Muscle layer of duodenum (tissue), 2 donors: ENCODE results near the gene THRB.

Experiments used
- H3K27ac ChIP-seq: one replicate; pipeline ENCODE4 v1.7.0; 2013; ENCODE audit warnings: mild to moderate bottlenecking, low read length
- H3K27me3 ChIP-seq: one replicate; pipeline ENCODE4 v1.7.0; 2013; ENCODE audit warnings: low read depth, mild to moderate bottlenecking, control low read depth, low read length
- H3K36me3 ChIP-seq, 2 donors: one replicate each; pipeline ENCODE4 v1.7.0; 2013; ENCODE audit warnings: low read length in 2 of 2, control low read depth in 1 of 2, mild to moderate bottlenecking in 1 of 2; ENCODE audit not compliant: insufficient read depth in 2 of 2, control insufficient read depth in 1 of 2
- H3K4me1 ChIP-seq, 2 donors: one replicate each; pipeline ENCODE4 v1.7.0; 2013; ENCODE audit warnings: low read length in 2 of 2, mild to moderate bottlenecking in 2 of 2, control low read depth in 1 of 2, moderate library complexity in 1 of 2; ENCODE audit not compliant: insufficient read depth in 2 of 2, control insufficient read depth in 1 of 2
- H3K4me3 ChIP-seq, 2 donors: one replicate each; pipeline ENCODE4 v1.7.0; 2013; ENCODE audit warnings: low read length in 2 of 2, low read depth in 1 of 2, mild to moderate bottlenecking in 1 of 2
- H3K9me3 ChIP-seq, 2 donors: one replicate each; pipeline ENCODE4 v1.7.0; 2013; ENCODE audit warnings: low read length in 2 of 2, control low read depth in 1 of 2, mild to moderate bottlenecking in 1 of 2; ENCODE audit not compliant: control insufficient read depth in 1 of 2
- donor health status: healthy.

THRB gene

GRCh38 chr3:24368605-24369004 is 126.0 kb downstream of the THRB start:
- no peak overlapping the region for H3K4me3 ChIP-seq
- no peaks in the 10 kb centered on the region for H3K36me3 ChIP-seq
- peaks cover 12 to 14% of the 10 kb centered on the region in 2 donors for H3K4me1 ChIP-seq

GRCh38 chr3:24367664-24368264 is 126.9 kb downstream of the THRB start:
- no peaks in the 10 kb centered on the region for H3K36me3 ChIP-seq
- no peaks in the 10 kb centered on the region for H3K9me3 ChIP-seq
- no peaks in the 10 kb centered on the region for H3K27me3 ChIP-seq
- no peak overlapping the region for H3K27ac ChIP-seq
- H3K4me1 ChIP-seq, result peaks cover 14 to 20% of the 10 kb centered on the region in 2 donors
- no peak overlapping the region for H3K4me3 ChIP-seq

More at GRCh38 chr3:24368605-24369004, 126.0 kb downstream of the THRB start:
- Histone ChIP-seq H3K9me3 (no peaks in the 10 kb centered on the region), H3K27me3 (no peaks in the 10 kb centered on the region), H3K27ac (no peak overlapping the region)

GRCh38 chr3:24367216-24367615 is 127.4 kb downstream of the THRB start:
- Histone ChIP-seq H3K9me3 (no peaks in the 10 kb centered on the region), H3K27me3 (no peaks in the 10 kb centered on the region), H3K4me3 (no peak overlapping the region), H3K36me3 (no peaks in the 10 kb centered on the region), H3K27ac (peak overlapping the region; percentile 56), H3K4me1 (peaks cover 14 to 25% of the 10 kb centered on the region in 2 donors)

GRCh38 chr3:24365168-24365567 is 129.5 kb downstream of the THRB start:
- no peak overlapping the region for H3K4me3 ChIP-seq
- no peaks in the 10 kb centered on the region for H3K27me3 ChIP-seq
- no peaks in the 10 kb centered on the region for H3K9me3 ChIP-seq
- peaks cover 14 to 25% of the 10 kb centered on the region in 2 donors for H3K4me1 ChIP-seq
- H3K27ac ChIP-seq, result no peak overlapping the region
- H3K36me3 ChIP-seq, result no peaks in the 10 kb centered on the region

GRCh38 chr3:24364359-24364758 is 130.3 kb downstream of the THRB start:
- H3K36me3 ChIP-seq, result no peaks in the 10 kb centered on the region
- no peaks in the 10 kb centered on the region for H3K9me3 ChIP-seq
- no peak overlapping the region for H3K4me3 ChIP-seq
- H3K4me1 ChIP-seq, result peaks cover 14 to 25% of the 10 kb centered on the region in 2 donors
- H3K27me3 ChIP-seq, result no peaks in the 10 kb centered on the region
- no peak overlapping the region for H3K27ac ChIP-seq

GRCh38 chr3:24363242-24363641 is 131.4 kb downstream of the THRB start:
- Histone ChIP-seq H3K4me3 (no peak overlapping the region), H3K9me3 (no peaks in the 10 kb centered on the region), H3K36me3 (no peaks in the 10 kb centered on the region), H3K27ac (no peak overlapping the region), H3K4me1 (peaks cover 14 to 25% of the 10 kb centered on the region in 2 donors), H3K27me3 (no peaks in the 10 kb centered on the region)

GRCh38 chr3:24361623-24362022 is 133.0 kb downstream of the THRB start:
- H3K36me3 ChIP-seq, result no peaks in the 10 kb centered on the region
- no peaks in the 10 kb centered on the region for H3K27me3 ChIP-seq
- H3K27ac ChIP-seq, result no peak overlapping the region
- H3K9me3 ChIP-seq, result no peaks in the 10 kb centered on the region
- H3K4me3 ChIP-seq, result no peak overlapping the region
- peaks cover 6 to 25% of the 10 kb centered on the region in 2 donors for H3K4me1 ChIP-seq

GRCh38 chr3:24360957-24361356 is 133.7 kb downstream of the THRB start:
- Histone ChIP-seq H3K9me3 (no peaks in the 10 kb centered on the region), H3K36me3 (no peaks in the 10 kb centered on the region), H3K4me3 (no peak overlapping the region), H3K27me3 (no peaks in the 10 kb centered on the region), H3K27ac (no peak overlapping the region), H3K4me1 (peaks cover 6 to 25% of the 10 kb centered on the region in 2 donors)

GRCh38 chr3:24359645-24360462 is 134.8 kb downstream of the THRB start:
- H3K9me3 ChIP-seq, result peaks cover 0 to 3% of the 10 kb centered on the region in 2 donors
- H3K27me3 ChIP-seq, result no peaks in the 10 kb centered on the region
- no peak overlapping the region for H3K27ac ChIP-seq
- no peak overlapping the region for H3K4me3 ChIP-seq
- no peaks in the 10 kb centered on the region for H3K36me3 ChIP-seq
- H3K4me1 ChIP-seq, result peaks cover 2 to 18% of the 10 kb centered on the region in 2 donors

- H3K27me3 ChIP-seq, result no peaks in the 10 kb centered on the region
- H3K4me1 ChIP-seq, result peaks cover 0 to 16% of the 10 kb centered on the region in 2 donors
- H3K9me3 ChIP-seq, result peaks cover 0 to 3% of the 10 kb centered on the region in 2 donors
- no peak overlapping the region for H3K27ac ChIP-seq
- no peaks in the 10 kb centered on the region for H3K36me3 ChIP-seq
- H3K4me3 ChIP-seq, result no peak overlapping the region
These were observed 135.5 kb downstream of the THRB start for GRCh38 chr3:24359102-24359501.

- Histone ChIP-seq H3K36me3 (no peaks in the 10 kb centered on the region), H3K27me3 (no peaks in the 10 kb centered on the region), H3K9me3 (peaks cover 0 to 3% of the 10 kb centered on the region in 2 donors), H3K4me3 (no peak overlapping the region), H3K4me1 (peaks cover 0 to 3% of the 10 kb centered on the region in 2 donors), H3K27ac (no peak overlapping the region)
These were observed 137.0 kb downstream of the THRB start for GRCh38 chr3:24357635-24358034.
